Gastrocnemius medialis (tissue), 4 donors: ENCODE data around the gene SLC44A1. TPM values are rescaled to one million over a fixed set of nuclear protein-coding genes. Genes with fewer than 3 reads are reported as not detected.

ENCODE experiments used
- ATAC-seq, 2 donors: fragments of 150-250 bp; one replicate each; pipeline ENCODE4 v1.9.1; 2016
- DNase-seq, 2 donors: peaks; one replicate each; pipeline ENCODE4 v3.0.0-alpha.2; 2019
- H3K27ac ChIP-seq, 4 donors: fragments of 200-600 bp; sonication (generic); 1 replicate in 1 of 4; 2 replicates in 3 of 4; pipeline ENCODE4 v1.5.1; 2016 to 2018; ENCODE audit warnings: mild to moderate bottlenecking in 2 of 4, moderate library complexity in 1 of 4
- H3K27me3 ChIP-seq, 3 donors: fragments of 200-600 bp; sonication (generic) in 2 of 3; 1 replicate in 1 of 3; 2 replicates in 2 of 3; pipeline versions ENCODE4 v1.5.1 to v1.6.0; 2016 to 2019; ENCODE audit warnings: mild to moderate bottlenecking in 1 of 3, moderate library complexity in 1 of 3
- H3K36me3 ChIP-seq, 2 donors: fragments of 200-600 bp; sonication (generic) in 1 of 2; one replicate each; pipeline ENCODE4 v1.5.1; 2017 to 2018
- H3K4me1 ChIP-seq, 2 donors: fragments of 200-600 bp; sonication (generic) in 1 of 2; one replicate each; pipeline ENCODE4 v1.5.1; 2016 to 2017; ENCODE audit warnings: mild to moderate bottlenecking in 2 of 2
- H3K4me3 ChIP-seq, 4 donors: fragments of 200-600 bp; sonication (generic) in 3 of 4; 1 replicate in 1 of 4; 2 replicates in 3 of 4; pipeline ENCODE4 v1.5.1; 2016 to 2019; ENCODE audit warnings: mild to moderate bottlenecking in 2 of 4
- H3K9me3 ChIP-seq, 3 donors: fragments of 200-600 bp; sonication (generic) in 2 of 3; 1 replicate in 1 of 3; 2 replicates in 2 of 3; pipeline ENCODE4 v1.5.1; 2016 to 2019
- CTCF ChIP-seq, 5 experiments: fragments of 450-650 bp in 3 of 5; fragments of 200-600 bp in 2 of 5; sonication (generic) in 2 of 5; IDR thresholded peaks in 4 of 5; conservative IDR thresholded peaks in 1 of 5; 1 replicate in 4 of 5; 2 replicates in 1 of 5; pipeline ENCODE4 v1.5.1; 2016 to 2019; ENCODE audit warnings: antibody characterized with exemption in 5 of 5, mild to moderate bottlenecking in 3 of 5, moderate library complexity in 3 of 5
- POLR2A ChIP-seq, 2 donors: fragments of 450-650 bp; IDR thresholded peaks; one replicate each; pipeline ENCODE4 v1.6.1; 2017; ENCODE audit warnings: antibody characterized with exemption in 2 of 2, mild to moderate bottlenecking in 2 of 2, moderate library complexity in 2 of 2
- in situ Hi-C, 4 donors: fragments of 200-750 bp; cut with MboI; loops; one replicate each; pipeline versions ENCODE4 v1.15.0 to v1.8.0; 2017; ENCODE audit warnings: low sequenced_read_pairs in 4 of 4
- intact Hi-C: fragments of 100-400 bp; cut with DNase I; formaldehyde crosslinking; loops from one replicate; pipeline ENCODE4 v1.15.1; 2023; ENCODE audit warnings: low total_unique reads
- total RNA-seq, 4 donors: library from RNA; depleted of rRNA; stranded (reverse); fragments of >200 nt; gene quantifications; one replicate each; pipeline versions ENCODE4 v1.1.0 to v1.2.3, GENCODE V29; 2016

SLC44A1 gene
- total RNA-seq, 4 donors from 2014 or later = 5.4 to 15.9 (median 11.3) TPM

- Histone ChIP-seq H3K36me3 (peaks cover 0 to 5% of the 10 kb centered on the region in 2 donors), H3K27ac (no peak overlapping the region), H3K4me1 (no peaks in the 10 kb centered on the region), H3K4me3 (no peak overlapping the region), H3K9me3 (no peaks in the 10 kb centered on the region), H3K27me3 (no peaks in the 10 kb centered on the region)
- in situ Hi-C loops (no loop called here), intact Hi-C loops (no loop called here)
- TF ChIP-seq CTCF (IDR thresholded peaks at IDR 0.05 in 4 of 5, conservative IDR thresholded peaks at IDR 0.05 in 1 of 5) (no peak), POLR2A (IDR thresholded peaks at IDR 0.05) (no peak)
- DNase-seq (no peak), ATAC-seq (no peak)
These were observed 240.7 kb downstream of the SLC44A1 start for GRCh38 chr9:105485131-105485530.

Other genes starting within 250 kb of the SLC44A1 start
- 10 to 100 TPM in 2 of 4 donors, 1 to 10 TPM in 2; 8.5 to 19.6 (median 12.4) TPM for gene FSD1L, start 203.4 kb downstream of the SLC44A1 start, total RNA-seq